Measurements from ENCODE around the gene SPESP1. TPM values are rescaled to one million over a fixed set of nuclear protein-coding genes. Genes with fewer than 3 reads are reported as not detected.

Gene SPESP1
- total RNA-seq, 3 donors from 2014 or later: 0.22 to 0.76 (median 0.45) TPM

GRCh38 chr15:68991723-68992122, 61.4 kb downstream of the SPESP1 start:
- ATAC-seq (no peak), DNase-seq (no peak)
- H3K36me3 Mint-ChIP-seq (ENCODE audit: insufficient read depth): no peaks in the 10 kb centered on the region
- H3K4me3 Mint-ChIP-seq: no peak overlapping the region
- no peaks in the 10 kb centered on the region for H3K9me3 Mint-ChIP-seq
- no peaks in the 10 kb centered on the region for H3K4me1 Mint-ChIP-seq (ENCODE audit: low read depth)
- H3K27me3 Mint-ChIP-seq (ENCODE audit: low read depth): peaks cover 17% of the 10 kb centered on the region

- Mint-ChIP-seq H3K4me3 (no peak overlapping the region), H3K27me3 (ENCODE audit: low read depth) (peaks cover 14% of the 10 kb centered on the region), H3K36me3 (ENCODE audit: insufficient read depth) (no peaks in the 10 kb centered on the region)
These were observed 62.4 kb downstream of the SPESP1 start for GRCh38 chr15:68992696-68993095.

GRCh38 chr15:68993276-68993675, 63.0 kb downstream of the SPESP1 start:
- Mint-ChIP-seq H3K36me3 (ENCODE audit: insufficient read depth) (no peaks in the 10 kb centered on the region), H3K4me1 (ENCODE audit: low read depth) (no peaks in the 10 kb centered on the region), H3K27me3 (ENCODE audit: low read depth) (peaks cover 8% of the 10 kb centered on the region), H3K9me3 (no peaks in the 10 kb centered on the region), H3K4me3 (no peak overlapping the region)
- no peak for DNase-seq
- ATAC-seq: no peak

More at GRCh38 chr15:68992696-68993095, 62.4 kb downstream of the SPESP1 start:
- H3K4me1 Mint-ChIP-seq (ENCODE audit: low read depth): no peaks in the 10 kb centered on the region
- H3K9me3 Mint-ChIP-seq: no peaks in the 10 kb centered on the region
- ATAC-seq: no peak
- no peak for DNase-seq

- H3K36me3 Mint-ChIP-seq (ENCODE audit: insufficient read depth): no peaks in the 10 kb centered on the region
- no peak for DNase-seq
- no peaks in the 10 kb centered on the region for H3K9me3 Mint-ChIP-seq
- no peaks in the 10 kb centered on the region for H3K4me1 Mint-ChIP-seq (ENCODE audit: low read depth)
- peaks cover 4% of the 10 kb centered on the region for H3K27me3 Mint-ChIP-seq (ENCODE audit: low read depth)
- H3K4me3 Mint-ChIP-seq: no peak overlapping the region
- ATAC-seq: no peak
These were observed 63.8 kb downstream of the SPESP1 start for GRCh38 chr15:68994149-68994548.

GRCh38 chr15:68994981-68995761, 64.8 kb downstream of the SPESP1 start:
- H3K4me1 Mint-ChIP-seq (ENCODE audit: low read depth): no peaks in the 10 kb centered on the region
- no peaks in the 10 kb centered on the region for H3K9me3 Mint-ChIP-seq
- ATAC-seq (no peak), DNase-seq (no peak)
- no peak overlapping the region for H3K4me3 Mint-ChIP-seq
- H3K36me3 Mint-ChIP-seq (ENCODE audit: insufficient read depth): no peaks in the 10 kb centered on the region
- peaks cover 7% of the 10 kb centered on the region for H3K27me3 Mint-ChIP-seq (ENCODE audit: low read depth)

Other genes with a start within 250 kb of the SPESP1 start
- gene ANP32A, start 109.6 kb upstream of the SPESP1 start, total RNA-seq: 100 to 1,000 TPM; 260 to 273 (median 263) TPM
- not detected for gene NOX5, start 84.2 kb downstream of the SPESP1 start, total RNA-seq
- gene GLCE, start 230.1 kb downstream of the SPESP1 start, total RNA-seq: 1 to 10 TPM; 3.8 to 5.4 (median 4.8) TPM

All from activated T-cell treated with anti-CD3 and anti-CD28 coated beads, Interleukin-2, amount 50 U/mL, for 4 hours (primary cell).